ENCODE data around the gene AHRR. TPM values are rescaled to one million over a fixed set of nuclear protein-coding genes. Genes with fewer than 3 reads are reported as not detected.

The AHRR gene
- total and polyA plus RNA-seq, 9 of the 15 experiments (the other 6 are each of a cell fraction or from before 2014, with no cell fraction given), result 0.06 to 1.6 (median 0.75) TPM; not detected in 1

DNA sequence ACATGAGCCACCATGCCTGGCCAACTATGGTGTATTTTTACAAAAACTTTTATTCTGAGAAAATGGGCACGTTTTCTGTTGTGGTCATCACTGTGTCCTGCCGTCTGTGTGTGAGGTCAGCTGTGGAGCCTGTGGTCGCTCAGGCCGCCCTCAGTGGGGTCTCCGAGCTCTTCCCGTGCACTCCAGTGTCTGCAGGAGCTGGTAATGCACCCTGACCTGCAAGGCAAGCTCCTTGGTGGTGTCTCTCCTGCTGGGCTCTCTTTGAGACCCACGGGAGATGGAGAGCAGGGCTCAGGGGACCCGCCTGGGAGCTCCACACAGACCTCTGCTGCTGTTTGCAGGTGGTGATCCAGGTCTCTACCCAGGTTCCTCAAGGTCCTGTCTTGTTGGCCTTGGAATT lies 9.6 kb upstream of the AHRR start:
- H3K4me3 ChIP-seq, result no peak overlapping the region
- peaks cover 84% of the 10 kb centered on the region; the same call in 2 of the 3 replicates for H3K36me3 ChIP-seq (ENCODE audit: control insufficient read depth, insufficient read depth, low read length)
- ATAC-seq (no peak), DNase-seq (ENCODE audit: extremely low read depth in 1 of 4, low spot score in 3 of 4) (peak in 1 of 4 experiments; percentile 7), FAIRE-seq (no peak)
- H3K9ac ChIP-seq (ENCODE audit: insufficient read depth in 1 of 2, low read depth in 2 of 2, low read length in 2 of 2), result no peak overlapping the region
- TF ChIP-seq, protein P1, sequence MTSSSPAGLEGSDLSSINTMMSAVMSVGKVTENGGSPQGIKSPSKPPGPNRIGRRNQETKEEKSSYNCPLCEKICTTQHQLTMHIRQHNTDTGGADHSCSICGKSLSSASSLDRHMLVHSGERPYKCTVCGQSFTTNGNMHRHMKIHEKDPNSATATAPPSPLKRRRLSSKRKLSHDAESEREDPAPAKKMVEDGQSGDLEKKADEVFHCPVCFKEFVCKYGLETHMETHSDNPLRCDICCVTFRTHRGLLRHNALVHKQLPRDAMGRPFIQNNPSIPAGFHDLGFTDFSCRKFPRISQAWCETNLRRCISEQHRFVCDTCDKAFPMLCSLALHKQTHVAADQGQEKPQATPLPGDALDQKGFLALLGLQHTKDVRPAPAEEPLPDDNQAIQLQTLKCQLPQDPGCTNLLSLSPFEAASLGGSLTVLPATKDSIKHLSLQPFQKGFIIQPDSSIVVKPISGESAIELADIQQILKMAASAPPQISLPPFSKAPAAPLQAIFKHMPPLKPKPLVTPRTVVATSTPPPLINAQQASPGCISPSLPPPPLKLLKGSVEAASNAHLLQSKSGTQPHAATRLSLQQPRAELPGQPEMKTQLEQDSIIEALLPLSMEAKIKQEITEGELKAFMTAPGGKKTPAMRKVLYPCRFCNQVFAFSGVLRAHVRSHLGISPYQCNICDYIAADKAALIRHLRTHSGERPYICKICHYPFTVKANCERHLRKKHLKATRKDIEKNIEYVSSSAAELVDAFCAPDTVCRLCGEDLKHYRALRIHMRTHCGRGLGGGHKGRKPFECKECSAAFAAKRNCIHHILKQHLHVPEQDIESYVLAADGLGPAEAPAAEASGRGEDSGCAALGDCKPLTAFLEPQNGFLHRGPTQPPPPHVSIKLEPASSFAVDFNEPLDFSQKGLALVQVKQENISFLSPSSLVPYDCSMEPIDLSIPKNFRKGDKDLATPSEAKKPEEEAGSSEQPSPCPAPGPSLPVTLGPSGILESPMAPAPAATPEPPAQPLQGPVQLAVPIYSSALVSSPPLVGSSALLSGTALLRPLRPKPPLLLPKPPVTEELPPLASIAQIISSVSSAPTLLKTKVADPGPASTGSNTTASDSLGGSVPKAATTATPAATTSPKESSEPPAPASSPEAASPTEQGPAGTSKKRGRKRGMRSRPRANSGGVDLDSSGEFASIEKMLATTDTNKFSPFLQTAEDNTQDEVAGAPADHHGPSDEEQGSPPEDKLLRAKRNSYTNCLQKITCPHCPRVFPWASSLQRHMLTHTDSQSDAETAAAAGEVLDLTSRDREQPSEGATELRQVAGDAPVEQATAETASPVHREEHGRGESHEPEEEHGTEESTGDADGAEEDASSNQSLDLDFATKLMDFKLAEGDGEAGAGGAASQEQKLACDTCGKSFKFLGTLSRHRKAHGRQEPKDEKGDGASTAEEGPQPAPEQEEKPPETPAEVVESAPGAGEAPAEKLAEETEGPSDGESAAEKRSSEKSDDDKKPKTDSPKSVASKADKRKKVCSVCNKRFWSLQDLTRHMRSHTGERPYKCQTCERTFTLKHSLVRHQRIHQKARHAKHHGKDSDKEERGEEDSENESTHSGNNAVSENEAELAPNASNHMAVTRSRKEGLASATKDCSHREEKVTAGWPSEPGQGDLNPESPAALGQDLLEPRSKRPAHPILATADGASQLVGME (CRISPR knock-in tag; IDR thresholded peaks at IDR 0.05), result no peak
- TF ChIP-seq LEF1 (IDR thresholded peaks at IDR 0.05) (no peak), FOXP4 (CRISPR knock-in tag; IDR thresholded peaks at IDR 0.05; ENCODE audit: borderline replicate concordance) (no peak)
- no peaks in the 10 kb centered on the region for H3K9me3 ChIP-seq (replicated peaks; ENCODE audit: control insufficient read depth, insufficient read depth, low read depth, low read length)
- H2AFZ ChIP-seq (ENCODE audit: low read depth, low read length), result no peak overlapping the region
- WGBS (ENCODE audit: insufficient coverage, low coverage, missing lambda C conversion rate), result 93% methylated on average over 8 of the region's 8 CpGs
- H3K4me2 ChIP-seq (ENCODE audit: insufficient read depth, low read length), result no peak overlapping the region
- H4K20me1 ChIP-seq (replicated peaks; ENCODE audit: control insufficient read depth, insufficient read depth, low read length), result peaks cover 19% of the 10 kb centered on the region
- intact Hi-C loops (cut with micrococcal nuclease), result no loop called here
- ChIA-PET CTCF (ENCODE audit: low intra/inter-chr PET ratio) (no interaction called here), POLR2A (interaction anchor here (1.4 kb wide), 1 partner anchor 26 kb away, joined by 4 read pairs; no protein-coding TSS in a partner anchor)
- no peak overlapping the region for H3K27ac ChIP-seq (ENCODE audit: extremely low read depth, low read depth, low read length)
- in situ Hi-C loops (cut with MboI), result loop anchor here (5.0 kb wide), 1 partner anchor 120 kb away; no protein-coding TSS in a partner anchor
- no TSS peak for BruUV-seq (replicated peaks)
- peaks cover 3% of the 10 kb centered on the region; the same call in 2 of the 3 replicates for H3K79me2 ChIP-seq (ENCODE audit: control insufficient read depth, insufficient read depth, low read length)
- no peaks in the 10 kb centered on the region for H3K27me3 ChIP-seq (ENCODE audit: control insufficient read depth in 2 of 2, insufficient read depth in 2 of 2, low read length in 2 of 2)
- H3K4me1 ChIP-seq (replicated peaks in 1 of 2; ENCODE audit: control insufficient read depth in 2 of 2, insufficient read depth in 2 of 2, low read length in 2 of 2), result peaks cover 0 to 14% of the 10 kb centered on the region in 2 experiments; a peak in 1 of 5 replicates
- no peaks in the 10 kb centered on the region for H3K9me1 ChIP-seq (ENCODE audit: control insufficient read depth, insufficient read depth, low read length)
